ENCODE measurements around the gene ZNF444. TPM values are rescaled to one million over a fixed set of nuclear protein-coding genes. Genes with fewer than 3 reads are reported as not detected.

The ZNF444 gene
- total and polyA plus RNA-seq, 2 of the 4 experiments (the other 2 are of a cell fraction) = 2.5 to 20.3 TPM

- 84% methylated on average over 4 of the region's 4 CpGs; no CpG with 5 or more reads in 1 of the 2 experiments for WGBS, 2 experiments (ENCODE audit: extremely low coverage in 2 of 2, insufficient read length in 1 of 2)
- Histone ChIP-seq H2BK15ac (ENCODE audit: low read depth, low read length) (no peak overlapping the region), H3K4me1 (ENCODE audit: control insufficient read depth, insufficient read depth, low read length) (peaks cover 7% of the 10 kb centered on the region), H3K27me3 (ENCODE audit: control insufficient read depth, insufficient read depth, low read length) (no peaks in the 10 kb centered on the region), H3K23ac (ENCODE audit: low read depth, low read length) (no peak overlapping the region), H2AK5ac (ENCODE audit: low read depth, low read length) (no peak overlapping the region), H2AFZ (replicated peaks; ENCODE audit: low read length, poor library complexity) (no peak overlapping the region), H3K9me3 (ENCODE audit: control insufficient read depth, insufficient read depth, low read length) (no peaks in the 10 kb centered on the region), H3K4me3 (ENCODE audit: insufficient read depth, low read depth, low read length) (no peak overlapping the region), H3K9ac (ENCODE audit: low read depth, low read length) (no peak overlapping the region), H2BK20ac (ENCODE audit: low read depth, low read length) (no peak overlapping the region), H3K9me1 (ENCODE audit: insufficient read depth, low read length) (peaks cover 6% of the 10 kb centered on the region), H3K4me2 (ENCODE audit: low read depth, low read length) (no peak overlapping the region), H3K14ac (replicated peaks; ENCODE audit: low read depth, low read length) (no peak overlapping the region), H2BK5ac (ENCODE audit: low read depth, low read length, poor library complexity, severe bottlenecking) (no peak overlapping the region), H4K8ac (ENCODE audit: low read depth in 2 of 2, low read length in 2 of 2) (no peak overlapping the region), H3K4ac (ENCODE audit: low read depth, low read length) (no peak overlapping the region), H4K20me1 (ENCODE audit: insufficient read depth, low read length) (peaks cover 9% of the 10 kb centered on the region), H3K18ac (ENCODE audit: low read depth, low read length) (no peak overlapping the region), H3K79me1 (ENCODE audit: low read depth in 1 of 2, low read length in 2 of 2) (peaks cover 0 to 7% of the 10 kb centered on the region in 2 experiments; a peak in 2 of 4 replicates), H2BK120ac (ENCODE audit: low read depth, low read length) (no peak overlapping the region), H3K36me3 (ENCODE audit: control insufficient read depth, insufficient read depth, low read length) (no peaks in the 10 kb centered on the region), H4K5ac (ENCODE audit: low read depth, low read length) (no peak overlapping the region), H3K27ac (ENCODE audit: insufficient read depth, low read length) (no peak overlapping the region), H2AK9ac (replicated peaks; ENCODE audit: low read depth, low read length, poor library complexity) (no peak overlapping the region), H4K91ac (ENCODE audit: insufficient read depth, low read depth, low read length) (no peak overlapping the region), H3K56ac (ENCODE audit: extremely low read depth, insufficient read depth, low read length) (no peak overlapping the region)
- CTCF ChIA-PET = no interaction called here
- intact Hi-C loops (cut with micrococcal nuclease) (no loop called here), dilution Hi-C loops (cut with HindIII; ENCODE audit: low sequenced_read_pairs, unreplicated experiment) (no loop called here), in situ Hi-C loops (cut with MboI; ENCODE audit: low sequenced_read_pairs) (no loop called here)
- no TSS peak for BruUV-seq (replicated peaks)
- no peak for DNase-seq
- POLR2A ChIA-PET (ENCODE audit: unreplicated experiment) = interaction anchor here (0.5 kb wide), 1 partner anchor 45 kb away, joined by 7 read pairs; no protein-coding TSS in a partner anchor
- ATAC-seq (ENCODE audit: low read depth) = no peak
- TF ChIP-seq CHD1 (IDR thresholded peaks at IDR 0.05; ENCODE audit: low read depth, low read length) (no peak), USF2 (IDR thresholded peaks at IDR 0.05; ENCODE audit: low read depth, low read length) (no peak), BHLHE40 (IDR thresholded peaks at IDR 0.05; ENCODE audit: low read depth, low read length) (no peak), FOS (IDR thresholded peaks at IDR 0.05; ENCODE audit: low read depth, low read length) (no peak), RCOR1 (IDR thresholded peaks at IDR 0.05; ENCODE audit: insufficient replicate concordance, low read length) (no peak), RFX5 (IDR thresholded peaks at IDR 0.05; ENCODE audit: low read depth, low read length) (no peak), POLR2A (IDR thresholded peaks at IDR 0.05; ENCODE audit: low read depth, low read length) (no peak), MAZ (IDR thresholded peaks at IDR 0.05; ENCODE audit: borderline replicate concordance, low read depth, low read length) (no peak), MXI1 (IDR thresholded peaks at IDR 0.05; ENCODE audit: borderline replicate concordance, low read depth, low read length) (no peak)
- TF ChIP-seq, protein P1, sequence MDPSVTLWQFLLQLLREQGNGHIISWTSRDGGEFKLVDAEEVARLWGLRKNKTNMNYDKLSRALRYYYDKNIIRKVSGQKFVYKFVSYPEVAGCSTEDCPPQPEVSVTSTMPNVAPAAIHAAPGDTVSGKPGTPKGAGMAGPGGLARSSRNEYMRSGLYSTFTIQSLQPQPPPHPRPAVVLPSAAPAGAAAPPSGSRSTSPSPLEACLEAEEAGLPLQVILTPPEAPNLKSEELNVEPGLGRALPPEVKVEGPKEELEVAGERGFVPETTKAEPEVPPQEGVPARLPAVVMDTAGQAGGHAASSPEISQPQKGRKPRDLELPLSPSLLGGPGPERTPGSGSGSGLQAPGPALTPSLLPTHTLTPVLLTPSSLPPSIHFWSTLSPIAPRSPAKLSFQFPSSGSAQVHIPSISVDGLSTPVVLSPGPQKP (IDR thresholded peaks at IDR 0.05; ENCODE audit: borderline replicate concordance, low read depth, low read length) = no peak
Measured at GRCh38 chr19:56124578-56124977, 16.5 kb upstream of the ZNF444 start.
